8988T (cell line): ENCODE measurements around the gene FGF1.
A peak's percentile ranks its signal among the peaks of the same experiment; 100 is the strongest.

ENCODE experiments used
- DNase-seq: peaks from one replicate; pipeline ENCODE4 v3.0.0; 2011

The FGF1 gene

DNA sequence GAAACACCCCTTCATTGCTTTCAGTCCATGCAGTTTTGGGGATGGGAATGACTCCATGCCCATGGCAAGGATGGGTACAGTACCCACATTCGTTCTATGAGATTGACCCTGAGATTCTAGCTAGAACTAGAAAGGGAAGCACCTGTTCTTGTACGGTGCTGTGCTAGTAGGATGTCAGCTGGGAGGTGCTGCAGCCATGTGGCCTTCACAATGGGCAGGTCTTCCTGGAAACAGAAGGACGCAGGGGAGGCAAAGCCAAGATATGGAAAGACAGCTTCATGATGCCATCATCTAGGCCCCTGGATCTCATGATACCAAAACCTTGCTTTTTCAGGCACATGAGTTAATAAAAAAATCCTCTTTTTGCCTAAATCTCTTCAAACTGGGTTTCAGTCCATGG is 10.5 kb upstream of the FGF1 start:
- DNase-seq = no peak

- no peak for DNase-seq
These were observed 8.4 kb upstream of the FGF1 start for GRCh38 chr5:142694092-142694856.

DNA sequence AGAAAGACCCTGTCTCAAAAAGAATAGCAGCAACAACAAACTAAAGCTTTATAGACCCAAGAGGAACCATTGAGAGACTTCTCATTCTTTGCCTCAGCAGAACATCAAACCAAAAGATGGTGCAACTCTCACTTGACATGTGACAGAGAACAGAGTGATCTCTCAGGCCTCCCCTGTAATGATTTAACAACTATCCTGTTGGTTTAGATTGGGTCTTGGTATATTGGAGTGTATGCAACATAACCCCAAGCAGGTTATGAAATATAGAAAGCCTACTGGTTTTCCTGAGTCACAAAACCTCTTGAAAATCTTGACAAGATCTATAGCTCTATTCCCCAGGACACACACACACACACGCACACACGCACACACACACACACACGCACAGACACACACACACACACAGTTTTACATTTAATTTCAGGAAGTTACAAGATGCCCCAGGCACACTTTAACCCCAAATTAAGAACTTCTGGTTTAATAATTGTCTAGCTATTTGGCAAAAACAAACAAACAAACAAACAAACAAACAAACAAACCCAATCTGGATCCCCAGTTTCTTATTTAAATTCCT is 6.5 kb upstream of the FGF1 start:
- DNase-seq = no peak

DNA sequence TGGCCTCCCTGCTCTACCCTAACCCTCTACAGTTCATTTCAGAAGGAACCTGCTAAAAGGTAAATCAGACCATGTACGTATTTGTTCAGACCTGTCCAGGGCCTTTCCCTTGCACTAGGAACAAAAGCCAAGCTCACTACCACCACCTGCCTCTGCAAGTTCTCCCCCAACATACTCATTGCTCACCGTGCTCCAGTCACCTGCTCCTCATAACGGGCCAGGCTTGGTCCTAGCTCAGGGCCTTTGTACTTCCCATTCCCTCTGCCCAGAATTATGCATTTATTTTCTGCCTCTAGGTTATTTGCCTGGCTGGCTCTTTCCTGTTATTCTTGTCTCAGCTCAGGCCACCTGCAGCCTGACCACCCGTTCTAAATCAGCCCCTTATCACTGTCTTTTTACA is 4.8 kb upstream of the FGF1 start:
- no peak for DNase-seq

DNA sequence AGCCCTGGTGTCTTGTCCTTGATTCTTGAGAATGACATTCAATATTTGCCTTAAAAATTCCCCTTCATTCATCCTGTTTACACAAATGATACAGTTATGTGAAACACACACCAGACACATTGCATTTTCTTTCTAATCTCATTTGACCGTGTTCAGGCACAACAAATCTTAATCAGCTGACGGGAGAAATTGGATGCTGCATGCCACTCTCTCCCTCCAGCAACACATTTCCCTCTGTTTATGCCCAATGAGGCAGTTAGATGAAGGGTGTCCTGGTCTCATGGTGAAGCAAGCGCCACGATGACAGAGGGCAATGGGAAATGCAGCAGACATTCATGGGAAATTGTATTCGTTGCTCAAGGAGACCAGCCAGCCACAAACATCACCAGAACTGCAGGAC is 3.2 kb upstream of the FGF1 start:
- no peak for DNase-seq

GRCh38 chr5:142688281-142688989 is 2.5 kb upstream of the FGF1 start:
- DNase-seq = no peak

DNA sequence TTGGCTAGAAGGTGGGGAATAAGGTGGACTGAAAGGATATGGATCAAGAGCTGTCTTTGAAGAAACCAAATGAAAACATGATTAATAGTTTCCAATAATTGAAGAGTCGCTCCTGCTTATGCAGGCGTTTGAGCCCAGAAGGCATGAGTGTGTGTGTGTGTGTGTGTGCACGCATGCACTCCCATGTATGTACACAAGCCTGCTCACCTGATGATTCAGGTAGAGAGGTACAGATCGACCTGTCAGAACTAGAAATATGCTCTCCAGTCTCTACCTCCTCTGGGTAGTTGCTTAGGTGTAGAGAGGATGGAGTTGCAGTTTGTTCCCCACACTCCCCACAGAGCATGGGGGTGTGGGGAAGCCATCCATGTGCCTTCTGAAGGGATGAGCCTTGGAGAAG is 1.1 kb upstream of the FGF1 start:
- no peak for DNase-seq

DNA sequence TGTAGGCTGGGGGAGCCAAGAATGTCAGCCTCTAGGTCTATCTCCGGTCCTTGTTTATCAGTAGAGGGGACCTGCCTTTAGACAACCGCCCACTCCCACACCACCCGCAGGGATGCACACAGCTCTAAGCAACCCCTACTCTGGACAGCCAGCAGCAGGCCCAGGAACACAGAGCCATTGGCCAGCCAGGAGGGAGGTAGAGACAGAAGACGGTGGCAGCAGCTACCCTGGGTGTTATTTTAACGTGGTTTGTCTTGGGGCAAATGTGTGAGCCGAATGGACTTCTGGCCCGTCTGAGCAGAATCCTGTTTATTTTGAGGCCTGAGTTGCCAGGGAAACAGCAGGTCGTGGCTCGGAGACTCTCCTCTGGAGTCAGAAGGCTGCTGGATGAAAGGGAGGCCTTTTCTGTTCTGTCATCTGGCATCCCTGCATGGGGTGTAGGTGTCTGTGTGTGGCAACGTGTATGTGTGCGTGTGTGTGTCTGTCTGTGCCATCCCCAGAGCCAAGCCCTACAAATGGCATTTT is 382 bp upstream of the FGF1 start:
- DNase-seq = no peak

GRCh38 chr5:142684508-142685041 is 1.3 kb downstream of the FGF1 start:
- DNase-seq = no peak

DNA sequence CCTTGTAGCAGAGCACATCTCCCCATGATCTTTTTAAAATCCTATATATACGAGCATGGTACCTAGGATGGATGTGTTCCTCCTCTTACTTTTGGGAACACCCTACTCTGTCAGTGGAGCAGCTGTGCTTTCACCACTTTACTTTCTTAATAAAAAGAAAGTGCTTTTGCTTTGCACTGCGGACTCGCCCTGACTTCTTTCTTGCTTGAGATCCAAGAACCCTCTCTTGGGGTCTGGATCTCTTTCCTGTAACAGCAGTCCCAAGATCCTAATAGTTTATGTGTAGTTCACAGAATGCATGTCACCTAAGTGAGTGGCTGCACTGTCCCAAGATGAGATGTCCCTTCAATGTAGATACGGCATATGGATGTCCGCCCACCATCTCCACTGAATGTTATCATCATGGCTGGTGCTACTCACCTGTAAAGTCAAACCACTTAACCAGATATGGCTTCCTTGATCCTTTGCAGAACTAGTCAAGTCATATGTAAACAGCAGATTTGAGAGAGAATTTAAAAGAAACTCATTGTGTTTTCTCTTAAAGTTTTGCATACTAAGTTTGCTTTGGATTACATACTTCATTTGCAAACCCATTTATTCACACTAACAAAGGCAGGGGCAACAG is 1.9 kb downstream of the FGF1 start:
- DNase-seq = no peak

DNA sequence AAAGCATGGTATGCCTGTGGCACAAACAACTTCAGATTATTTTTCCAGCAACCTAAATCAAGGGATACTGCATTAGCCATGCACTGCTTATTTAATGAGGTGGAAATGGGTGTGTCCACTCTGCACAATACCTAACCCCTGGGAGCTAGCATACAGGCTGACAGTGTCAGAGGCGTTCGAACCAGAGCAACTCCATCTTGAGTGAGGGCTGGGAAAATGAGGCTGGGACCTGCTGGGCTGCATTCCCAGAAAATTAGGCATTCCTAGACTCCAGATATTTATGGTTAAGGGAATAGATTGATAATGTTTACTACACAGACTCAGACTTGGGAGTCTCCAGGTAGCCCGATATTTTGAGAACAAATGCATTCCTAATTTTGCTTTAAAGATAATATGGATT is 2.8 kb downstream of the FGF1 start:
- DNase-seq = no peak

- DNase-seq = peak; percentile 53
These were observed 5.2 kb downstream of the FGF1 start for GRCh38 chr5:142680605-142681259.

DNA sequence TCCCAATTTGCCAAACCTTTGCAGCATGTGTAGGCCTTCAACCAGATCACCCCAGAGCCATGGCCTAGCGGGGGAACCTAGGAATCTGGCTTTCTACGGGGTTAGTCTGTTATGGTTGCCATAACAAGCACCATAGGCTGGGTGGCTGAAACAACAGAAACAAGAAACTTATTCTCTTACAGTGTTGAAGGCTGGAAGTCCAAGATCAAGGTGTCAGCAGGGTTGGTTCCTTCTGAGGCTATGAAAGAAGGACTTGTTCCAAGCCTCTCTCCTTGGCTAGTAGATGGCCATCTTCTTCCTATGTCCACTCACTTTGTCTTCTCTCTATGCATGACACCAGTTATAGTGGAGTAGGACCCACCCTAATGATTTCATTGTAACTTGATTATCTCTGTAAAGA is 6.1 kb downstream of the FGF1 start:
- DNase-seq = no peak

DNA sequence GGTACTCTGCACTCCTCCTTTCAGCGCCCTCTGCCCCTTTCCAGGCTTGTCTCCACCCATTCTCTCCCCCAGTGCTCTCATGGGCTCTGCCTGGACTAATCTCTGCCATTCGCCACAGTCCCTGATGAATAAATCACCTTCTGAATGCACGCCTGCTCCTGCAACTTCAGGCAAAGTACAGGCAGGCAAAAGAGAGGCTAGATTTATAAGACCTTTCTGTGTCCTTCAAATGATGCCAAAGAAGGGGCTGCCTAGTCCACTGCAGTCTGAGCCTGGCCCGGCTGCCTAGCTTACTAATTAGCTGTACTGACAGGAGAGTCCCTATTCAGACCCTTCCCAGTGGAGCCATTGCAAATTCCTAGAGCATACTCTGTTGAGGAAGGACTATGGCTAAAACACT is 7.4 kb downstream of the FGF1 start:
- no peak for DNase-seq

DNA sequence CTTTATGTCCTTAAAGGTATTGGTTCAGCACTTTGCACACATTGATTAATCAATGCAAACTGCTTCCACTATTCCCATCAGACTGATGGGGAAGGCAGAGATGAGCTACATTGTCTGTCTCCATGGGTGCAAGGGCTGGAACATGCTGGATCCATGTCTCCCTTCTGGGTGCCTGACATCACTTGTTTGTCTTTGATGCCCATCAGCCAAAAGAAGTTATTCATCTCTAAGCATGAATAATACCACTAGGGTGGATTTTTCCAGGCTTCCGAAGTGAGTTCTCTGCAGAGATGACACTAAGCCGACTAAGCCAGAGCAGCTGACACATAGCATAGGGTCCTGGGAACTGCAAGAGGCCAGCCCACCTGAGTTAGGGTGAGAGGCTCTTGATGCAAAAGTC is 8.7 kb downstream of the FGF1 start:
- DNase-seq = no peak

- DNase-seq = no peak
These were observed 9.6 kb downstream of the FGF1 start for GRCh38 chr5:142676318-142676717.

- DNase-seq = no peak
These were observed 11.1 kb downstream of the FGF1 start for GRCh38 chr5:142674531-142675469.

GRCh38 chr5:142671801-142672200 is 14.1 kb downstream of the FGF1 start:
- no peak for DNase-seq

- no peak for DNase-seq
These were observed 14.6 kb downstream of the FGF1 start for GRCh38 chr5:142671266-142671665.

- DNase-seq = no peak
These were observed 15.1 kb downstream of the FGF1 start for GRCh38 chr5:142670804-142671203.

DNA sequence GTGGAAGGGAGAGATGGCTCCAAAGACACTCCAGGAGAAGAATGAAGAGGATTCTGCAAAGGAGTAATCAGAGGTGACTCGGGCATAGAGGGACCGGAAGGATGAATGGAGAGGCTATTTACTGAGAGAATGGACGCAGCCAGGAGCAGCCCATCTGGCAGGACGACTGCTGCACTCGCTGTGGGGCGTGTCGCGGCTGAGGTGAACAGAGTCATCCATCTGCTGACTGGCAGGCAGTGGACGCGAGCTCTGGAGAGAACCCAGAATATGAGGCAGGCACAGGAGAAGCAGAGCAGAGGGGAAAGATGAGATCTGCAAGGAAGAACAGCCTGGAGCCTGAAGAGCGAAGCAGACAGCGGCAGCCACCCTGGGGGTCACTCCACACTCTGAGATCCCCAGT is 16.4 kb downstream of the FGF1 start:
- DNase-seq = no peak

DNA sequence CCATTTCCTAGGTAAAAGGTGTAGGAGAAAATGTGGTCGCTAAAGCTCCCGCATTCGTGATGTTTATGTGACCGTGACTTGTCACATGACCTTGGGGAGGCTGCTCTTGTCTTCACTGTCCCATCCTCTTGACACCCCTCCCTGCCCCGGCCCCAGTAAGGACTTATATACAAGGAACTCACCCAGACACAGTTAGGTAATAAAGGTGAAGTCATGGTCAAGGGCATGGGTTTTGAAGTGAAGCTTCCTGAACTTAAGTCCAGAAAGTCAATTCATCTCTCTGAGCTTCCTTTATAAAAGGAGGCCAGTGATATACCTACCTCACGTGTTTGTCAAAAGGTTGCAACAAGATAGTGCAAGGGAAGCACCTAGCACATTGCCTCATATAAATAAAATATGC is 17.6 kb downstream of the FGF1 start:
- DNase-seq = no peak
